ENCODE results near the gene MLLT1. TPM values are rescaled to one million over a fixed set of nuclear protein-coding genes. Genes with fewer than 3 reads are reported as not detected.

MLLT1 gene
- total and polyA plus RNA-seq, 2 of the 8 experiments (the other 6 are each of a cell fraction or from before 2014, with no cell fraction given), result 18.8 to 45.1 TPM

DNA sequence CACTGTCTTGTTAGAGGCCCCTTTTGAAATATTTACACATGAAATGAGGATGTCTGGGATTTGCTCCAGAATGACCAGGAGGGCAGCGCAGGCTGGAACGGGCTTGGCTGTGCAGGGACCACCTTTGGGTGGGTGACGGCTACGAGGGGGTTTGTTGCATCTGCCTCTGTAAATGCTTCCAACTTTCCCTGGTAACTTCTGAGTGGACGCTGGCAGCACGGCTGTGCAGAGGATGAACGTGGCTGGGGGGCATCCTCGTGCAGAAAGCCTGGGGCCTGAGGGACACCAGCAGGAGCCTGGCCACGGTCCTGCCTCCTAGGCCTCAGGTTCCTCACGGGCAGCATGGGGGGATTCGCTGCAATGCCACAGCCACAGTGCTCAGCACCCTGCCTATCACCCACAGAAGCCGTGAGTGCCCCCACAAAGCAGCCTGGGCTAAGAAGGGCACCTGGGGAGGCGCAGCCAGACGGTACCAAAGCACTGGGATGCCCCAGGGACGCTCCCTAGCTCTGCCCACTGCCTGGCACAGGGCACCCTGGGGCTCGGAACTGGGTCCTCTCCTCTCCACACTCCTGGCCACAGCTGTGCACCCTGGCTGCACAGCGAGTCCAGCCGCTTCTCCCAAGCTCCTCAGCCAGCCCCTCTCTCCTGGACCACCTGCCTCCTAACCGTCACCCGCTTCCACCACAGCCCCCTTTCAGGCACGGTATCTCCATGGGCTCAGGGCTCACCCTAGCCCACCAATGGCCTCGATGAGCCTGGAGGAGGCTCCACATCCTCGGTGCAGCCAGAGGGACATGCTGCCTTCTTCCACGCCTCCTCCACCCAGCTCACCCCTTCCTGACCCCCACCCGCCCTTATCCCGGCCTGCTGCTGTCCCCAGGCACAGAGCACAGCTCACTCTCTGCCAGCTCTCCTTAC, 44.5 kb downstream of the MLLT1 start:
- H3K27ac ChIP-seq (ENCODE audit: low read depth, low read length), result no peak overlapping the region
- H2BK120ac ChIP-seq (replicated peaks; ENCODE audit: low read depth, low read length), result no peak overlapping the region
- H3K14ac ChIP-seq (ENCODE audit: insufficient read length), result no peak overlapping the region
- no peaks in the 10 kb centered on the region for H3K9me3 ChIP-seq (ENCODE audit: insufficient read depth in 2 of 2, low read depth in 1 of 2, low read length in 1 of 2)
- CTCF ChIA-PET (ENCODE audit: partially characterized antibody), result interaction anchor here (0.9 to 3.7 kb wide), 4 partner anchors 17 to 187 kb away, joined by 3 to 19 read pairs (median 4); no protein-coding TSS in a partner anchor
- H2AFZ ChIP-seq (ENCODE audit: low read length), result no peak overlapping the region
- peaks cover 4% of the 10 kb centered on the region; the same call in 1 of the 2 replicates for H3K23me2 ChIP-seq (ENCODE audit: low read depth, low read length)
- H3K4me1 ChIP-seq (replicated peaks in 1 of 4; ENCODE audit: control insufficient read depth in 3 of 4, insufficient read depth in 4 of 4, low read length in 3 of 4), result peaks cover 0 to 8% (median 2%) of the 10 kb centered on the region in 4 experiments; a peak in 3 of 7 replicates
- H2BK15ac ChIP-seq (ENCODE audit: low read length), result no peak overlapping the region
- H4K5ac ChIP-seq (ENCODE audit: insufficient read length, low read depth, low read length), result no peak overlapping the region
- no peaks in the 10 kb centered on the region; a peak in 1 of 7 replicates for H3K27me3 ChIP-seq (replicated peaks in 1 of 4; ENCODE audit: control insufficient read depth in 3 of 4, extremely low read depth in 1 of 4, insufficient read depth in 3 of 4, low read length in 3 of 4)
- H3K4ac ChIP-seq (replicated peaks; ENCODE audit: insufficient read length, low read depth, low read length), result no peak overlapping the region
- no peak overlapping the region for H4K91ac ChIP-seq (replicated peaks; ENCODE audit: insufficient read length, low read length)
- H3K56ac ChIP-seq (replicated peaks; ENCODE audit: insufficient read length, low read depth, low read length), result no peak overlapping the region
- no peak for DNase-seq (ENCODE audit: low read depth in 1 of 2, low spot score in 2 of 2)
- peak overlapping the region; percentile 7; the same call in 1 of the 2 replicates for H2BK5ac ChIP-seq (ENCODE audit: low read depth, low read length)
- FAIRE-seq, result no peak
- POLR2A ChIA-PET (ENCODE audit: partially characterized antibody), result interaction anchor here (1.2 kb wide), 1 partner anchor 31 kb away, joined by 4 read pairs; no protein-coding TSS in a partner anchor
- no peak overlapping the region for H2BK12ac ChIP-seq (ENCODE audit: low read depth, low read length)
- peaks cover 0 to 3% (median 1%) of the 10 kb centered on the region in 4 experiments; a peak in 5 of 8 replicates for H3K36me3 ChIP-seq (ENCODE audit: control insufficient read depth in 2 of 4, insufficient read depth in 4 of 4, low read length in 3 of 4)
- no peak overlapping the region for H2AK5ac ChIP-seq (ENCODE audit: low read depth, low read length)
- 97% methylated on average over 18 of the region's 26 CpGs; no CpG with 5 or more reads in 1 of the 2 experiments for WGBS, 2 experiments (ENCODE audit: extremely low coverage in 1 of 2, insufficient coverage in 1 of 2, insufficient read length in 1 of 2, insufficient replicate concordance in 2 of 2, low coverage in 1 of 2, low lambda C conversion rate in 2 of 2, missing lambda C conversion rate in 1 of 2)
- H3K79me1 ChIP-seq (ENCODE audit: low read depth, low read length), result peaks cover 42% of the 10 kb centered on the region
- peaks cover 5 to 88% of the 10 kb centered on the region in 2 experiments for H3K79me2 ChIP-seq (ENCODE audit: control insufficient read depth in 1 of 2, insufficient read depth in 2 of 2, low read length in 2 of 2)
- H4K20me1 ChIP-seq (replicated peaks in 1 of 2; ENCODE audit: control insufficient read depth in 1 of 2, insufficient read depth in 2 of 2, low read length in 2 of 2), result peaks cover 18 to 48% of the 10 kb centered on the region in 2 experiments
- no peak overlapping the region for H3K18ac ChIP-seq (ENCODE audit: extremely low read depth, low read length)
- no peak overlapping the region for H3K23ac ChIP-seq (ENCODE audit: insufficient read length)
- 0 out of 2 replicates have a peak overlapping the region, but pooled peaks have one; percentile 7 for H4K8ac ChIP-seq (ENCODE audit: extremely low read depth, insufficient read depth, low read length)
- no peak overlapping the region for H3K4me3 ChIP-seq (ENCODE audit: extremely low read depth in 1 of 4, insufficient read depth in 2 of 4, low read depth in 3 of 4, low read length in 4 of 4)
- no peak overlapping the region for H3K9ac ChIP-seq (replicated peaks in 1 of 4; ENCODE audit: extremely low read depth in 1 of 4, low read depth in 3 of 4, low read length in 3 of 4)
- H3K4me2 ChIP-seq (ENCODE audit: insufficient read depth in 1 of 2, low read depth in 2 of 2, low read length in 2 of 2), result no peak overlapping the region
- no peak overlapping the region for H2BK20ac ChIP-seq (ENCODE audit: low read length)
- TF ChIP-seq TAF7 (optimal IDR thresholded peaks at IDR 0.05; ENCODE audit: borderline replicate concordance, low read depth, low read length), result no peak
- no peak for TF ChIP-seq EGR1 (IDR thresholded peaks at IDR 0.05; ENCODE audit: borderline replicate concordance, low read depth, low read length)
- no peak for TF ChIP-seq CHD2 (IDR thresholded peaks at IDR 0.05; ENCODE audit: low read length)
- no peak for TF ChIP-seq TEAD4 (IDR thresholded peaks at IDR 0.05; ENCODE audit: low read depth, low read length)
- TF ChIP-seq POLR2A (IDR thresholded peaks at IDR 0.05; ENCODE audit: control extremely low read depth in 1 of 2, low read depth in 2 of 2, low read length in 2 of 2), result no peak
- TF ChIP-seq BCL11A (IDR thresholded peaks at IDR 0.05; ENCODE audit: low read depth in 2 of 2, low read length in 2 of 2), result no peak
- TF ChIP-seq, protein P1, sequence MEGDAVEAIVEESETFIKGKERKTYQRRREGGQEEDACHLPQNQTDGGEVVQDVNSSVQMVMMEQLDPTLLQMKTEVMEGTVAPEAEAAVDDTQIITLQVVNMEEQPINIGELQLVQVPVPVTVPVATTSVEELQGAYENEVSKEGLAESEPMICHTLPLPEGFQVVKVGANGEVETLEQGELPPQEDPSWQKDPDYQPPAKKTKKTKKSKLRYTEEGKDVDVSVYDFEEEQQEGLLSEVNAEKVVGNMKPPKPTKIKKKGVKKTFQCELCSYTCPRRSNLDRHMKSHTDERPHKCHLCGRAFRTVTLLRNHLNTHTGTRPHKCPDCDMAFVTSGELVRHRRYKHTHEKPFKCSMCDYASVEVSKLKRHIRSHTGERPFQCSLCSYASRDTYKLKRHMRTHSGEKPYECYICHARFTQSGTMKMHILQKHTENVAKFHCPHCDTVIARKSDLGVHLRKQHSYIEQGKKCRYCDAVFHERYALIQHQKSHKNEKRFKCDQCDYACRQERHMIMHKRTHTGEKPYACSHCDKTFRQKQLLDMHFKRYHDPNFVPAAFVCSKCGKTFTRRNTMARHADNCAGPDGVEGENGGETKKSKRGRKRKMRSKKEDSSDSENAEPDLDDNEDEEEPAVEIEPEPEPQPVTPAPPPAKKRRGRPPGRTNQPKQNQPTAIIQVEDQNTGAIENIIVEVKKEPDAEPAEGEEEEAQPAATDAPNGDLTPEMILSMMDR (IDR thresholded peaks at IDR 0.05; ENCODE audit: control extremely low read depth in 1 of 3, insufficient read depth in 1 of 3, low read depth in 1 of 3, low read length in 3 of 3), result no peak
- TF ChIP-seq CTBP2 (IDR thresholded peaks at IDR 0.05; ENCODE audit: borderline replicate concordance, insufficient read depth, insufficient read length, low read length), result no peak
- TF ChIP-seq PHF8 (conservative IDR thresholded peaks at IDR 0.05; ENCODE audit: low read depth, low read length), result no peak
